ENCODE results near the gene EPHA6. TPM values are rescaled to one million over a fixed set of nuclear protein-coding genes. Genes with fewer than 3 reads are reported as not detected.

The EPHA6 gene
- total RNA-seq, 2 experiments from 2014 or later, result not detected

DNA sequence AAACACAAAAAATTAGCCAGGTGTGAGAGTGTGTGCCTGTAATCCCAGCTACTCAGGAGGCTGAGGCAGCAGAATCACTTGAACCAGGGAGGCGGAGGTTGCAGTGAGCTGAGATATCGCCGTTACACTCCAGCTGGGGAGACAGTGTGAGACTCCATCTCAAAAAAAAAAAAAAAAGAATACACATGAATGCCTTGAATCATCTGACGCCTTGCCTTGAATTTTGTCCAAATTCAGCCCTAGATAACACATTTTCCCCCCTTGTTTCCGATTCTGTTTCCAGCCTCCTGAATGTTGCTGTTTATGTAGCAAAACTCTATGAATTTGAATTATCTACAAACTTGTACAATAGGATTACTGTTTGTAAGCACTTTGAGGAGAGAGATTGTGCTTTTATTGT lies 851.5 kb downstream of the EPHA6 start:
- Mint-ChIP-seq H3K27ac (no peak overlapping the region), H3K9me3 (no peaks in the 10 kb centered on the region), H3K4me3 (no peak overlapping the region), H3K4me1 (ENCODE audit: low read depth) (no peaks in the 10 kb centered on the region), H3K27me3 (no peaks in the 10 kb centered on the region), H3K36me3 (no peaks in the 10 kb centered on the region)
- intact Hi-C loops (cut with micrococcal nuclease), result no loop called here
- ChIA-PET CTCF (no interaction called here), POLR2A (no interaction called here)
- DNase-seq, result no peak

DNA sequence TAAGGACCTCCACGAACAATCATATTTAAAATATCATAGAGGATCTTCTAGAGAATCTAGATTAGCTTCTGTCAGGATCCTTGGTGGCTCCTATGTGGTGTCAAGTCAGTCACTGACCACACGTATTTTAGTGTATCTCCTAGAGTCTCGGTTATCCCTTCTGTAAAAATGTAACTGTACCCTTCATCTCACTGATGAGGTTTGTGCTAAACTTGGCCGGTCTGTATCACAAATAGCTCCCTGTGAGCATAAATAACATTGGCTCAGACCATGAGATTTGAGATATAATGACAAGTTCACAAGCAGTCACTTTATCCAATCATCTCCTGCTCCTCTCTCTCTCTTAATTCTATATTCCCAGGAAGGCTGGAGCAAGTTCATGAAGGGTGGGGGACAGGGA lies 856.6 kb downstream of the EPHA6 start:
- intact Hi-C loops (cut with micrococcal nuclease), result no loop called here
- POLR2A ChIA-PET, result no interaction called here
- DNase-seq, result no peak
- Mint-ChIP-seq H3K27ac (no peak overlapping the region), H3K4me3 (no peak overlapping the region), H3K27me3 (no peaks in the 10 kb centered on the region), H3K36me3 (no peaks in the 10 kb centered on the region), H3K4me1 (ENCODE audit: low read depth) (no peaks in the 10 kb centered on the region), H3K9me3 (no peaks in the 10 kb centered on the region)
- CTCF ChIA-PET, result interaction anchor here (1.2 kb wide), 1 partner anchor 48 kb away, joined by 4 read pairs; no protein-coding TSS in a partner anchor

DNA sequence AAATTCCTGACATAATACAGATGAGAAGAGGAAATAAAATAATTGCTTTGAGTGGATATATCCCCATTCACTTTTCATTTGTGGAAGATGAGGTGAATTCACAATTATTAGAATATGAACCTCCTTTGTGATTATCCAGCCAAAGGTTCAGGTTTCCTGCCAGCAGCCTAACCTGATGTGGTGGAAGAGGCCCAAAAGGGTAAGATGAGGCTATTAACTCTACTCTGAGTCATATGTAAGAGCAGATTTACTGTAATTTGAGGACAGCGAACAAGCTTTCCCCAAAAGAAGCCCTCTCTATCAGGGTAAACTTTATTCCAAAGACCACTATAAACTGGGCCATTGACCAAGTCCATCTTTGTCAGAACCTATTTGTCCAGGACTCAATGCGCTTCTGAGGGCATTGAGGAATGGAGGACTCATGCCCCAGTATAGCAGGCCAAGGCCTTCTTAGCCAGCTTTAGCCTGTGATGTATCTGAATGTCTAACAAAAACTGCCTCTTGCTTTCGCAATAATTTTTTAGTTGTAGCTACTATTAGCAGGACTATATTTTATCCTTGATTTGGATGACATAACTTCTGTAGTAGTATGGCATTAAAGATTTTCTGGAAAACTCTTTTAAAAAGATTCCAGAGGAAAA lies 859.1 kb downstream of the EPHA6 start:
- CTCF ChIA-PET, result no interaction called here
- Mint-ChIP-seq H3K4me3 (no peak overlapping the region), H3K4me1 (ENCODE audit: low read depth) (no peaks in the 10 kb centered on the region), H3K36me3 (no peaks in the 10 kb centered on the region), H3K27me3 (peaks cover 1% of the 10 kb centered on the region), H3K27ac (no peak overlapping the region), H3K9me3 (no peaks in the 10 kb centered on the region)
- no peak for DNase-seq
- POLR2A ChIA-PET, result no interaction called here
- intact Hi-C loops (cut with micrococcal nuclease), result no loop called here

DNA sequence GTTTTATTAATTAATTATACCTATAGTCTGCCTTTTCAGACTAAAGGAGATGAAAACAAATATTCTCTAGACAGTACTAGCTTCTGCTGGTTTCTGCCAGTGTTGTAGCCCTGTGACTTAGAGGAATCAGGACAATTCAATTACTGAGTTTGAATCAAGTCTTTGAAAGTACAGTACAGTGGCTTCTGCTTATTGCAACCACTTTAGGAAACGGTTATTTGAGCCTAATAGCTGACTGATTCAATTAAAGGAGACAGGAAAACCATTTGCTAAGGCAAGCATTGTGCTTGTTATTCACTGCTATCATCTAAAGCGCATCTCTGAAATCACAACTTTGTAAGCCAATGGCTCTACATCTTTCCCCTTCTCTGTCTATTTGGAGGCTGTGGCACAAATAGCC lies 860.1 kb downstream of the EPHA6 start:
- intact Hi-C loops (cut with micrococcal nuclease), result no loop called here
- peaks cover 1% of the 10 kb centered on the region for H3K27me3 Mint-ChIP-seq
- no peak for DNase-seq
- H3K4me1 Mint-ChIP-seq (ENCODE audit: low read depth), result no peaks in the 10 kb centered on the region
- H3K36me3 Mint-ChIP-seq, result no peaks in the 10 kb centered on the region
- H3K9me3 Mint-ChIP-seq, result no peaks in the 10 kb centered on the region
- CTCF ChIA-PET, result no interaction called here
- no peak overlapping the region for H3K4me3 Mint-ChIP-seq
- H3K27ac Mint-ChIP-seq, result no peak overlapping the region
- POLR2A ChIA-PET, result no interaction called here

DNA sequence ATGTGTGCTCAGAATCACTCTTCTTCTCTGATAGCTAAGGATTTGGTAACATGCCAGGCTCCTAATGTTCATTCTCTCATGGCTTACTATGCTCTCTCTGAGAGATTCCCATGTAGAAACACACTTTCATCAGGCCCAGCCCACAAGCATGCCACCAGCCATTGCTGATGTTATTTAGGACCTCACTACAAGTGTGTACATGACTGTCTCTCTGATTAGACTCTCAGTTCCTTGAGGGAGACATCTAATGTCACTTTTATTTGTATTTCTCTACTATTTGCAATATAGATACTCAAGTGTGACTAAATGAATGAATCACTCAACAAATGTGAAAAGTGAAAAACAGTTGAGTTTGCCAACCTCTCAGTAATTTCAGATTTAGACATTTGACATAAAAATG lies 865.8 kb downstream of the EPHA6 start:
- CTCF ChIA-PET, result no interaction called here
- POLR2A ChIA-PET, result no interaction called here
- DNase-seq, result no peak
- Mint-ChIP-seq H3K27ac (no peak overlapping the region), H3K9me3 (no peaks in the 10 kb centered on the region), H3K36me3 (no peaks in the 10 kb centered on the region), H3K4me3 (no peak overlapping the region), H3K27me3 (peaks cover 2% of the 10 kb centered on the region), H3K4me1 (ENCODE audit: low read depth) (no peaks in the 10 kb centered on the region)
- intact Hi-C loops (cut with micrococcal nuclease), result no loop called here

DNA sequence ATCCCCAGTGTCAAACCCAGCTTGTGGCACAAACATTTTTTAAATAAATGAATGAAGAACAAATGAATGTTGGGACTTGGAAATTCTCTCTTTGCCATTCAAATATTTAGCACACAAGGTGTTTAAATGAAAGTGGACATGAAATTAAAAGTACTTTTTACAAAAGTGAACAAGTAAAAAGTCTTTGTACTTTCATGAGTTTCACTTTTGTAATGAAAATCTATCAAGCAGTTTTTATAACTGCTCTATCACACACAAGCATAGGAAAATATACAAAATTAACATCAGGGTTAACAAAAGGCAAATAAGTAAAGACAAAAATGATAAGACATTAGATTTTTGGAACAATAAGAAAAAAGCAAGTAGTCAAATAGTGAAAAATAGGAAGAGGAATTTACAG lies 866.3 kb downstream of the EPHA6 start:
- H3K4me1 Mint-ChIP-seq (ENCODE audit: low read depth), result no peaks in the 10 kb centered on the region
- ChIA-PET POLR2A (no interaction called here), CTCF (no interaction called here)
- H3K27me3 Mint-ChIP-seq, result peaks cover 2% of the 10 kb centered on the region
- no peak overlapping the region for H3K27ac Mint-ChIP-seq
- DNase-seq, result no peak
- no peak overlapping the region for H3K4me3 Mint-ChIP-seq
- no peaks in the 10 kb centered on the region for H3K9me3 Mint-ChIP-seq
- intact Hi-C loops (cut with micrococcal nuclease), result no loop called here
- no peaks in the 10 kb centered on the region for H3K36me3 Mint-ChIP-seq

DNA sequence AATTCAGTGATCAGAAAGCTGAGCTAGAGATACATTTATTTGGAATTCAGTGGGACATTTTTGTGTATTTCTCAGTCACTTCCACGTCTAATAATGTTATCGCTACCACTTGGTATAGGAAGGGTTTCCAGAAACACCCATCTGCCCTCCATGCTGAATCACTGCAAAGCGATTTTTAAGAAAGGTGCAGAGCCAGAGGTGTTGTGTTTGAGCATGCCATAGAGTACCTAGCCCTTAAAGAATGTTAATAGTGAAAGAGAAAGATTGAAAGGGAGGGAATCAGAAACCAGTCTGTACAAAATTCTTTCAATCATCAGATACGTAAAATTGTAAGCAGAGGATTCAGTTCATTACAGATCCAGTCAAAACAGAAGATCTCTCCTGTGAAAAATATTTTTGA lies 870.1 kb downstream of the EPHA6 start:
- Mint-ChIP-seq H3K27me3 (peaks cover 1% of the 10 kb centered on the region), H3K36me3 (no peaks in the 10 kb centered on the region), H3K4me1 (ENCODE audit: low read depth) (no peaks in the 10 kb centered on the region), H3K4me3 (no peak overlapping the region), H3K27ac (no peak overlapping the region), H3K9me3 (no peaks in the 10 kb centered on the region)
- ChIA-PET POLR2A (no interaction called here), CTCF (no interaction called here)
- intact Hi-C loops (cut with micrococcal nuclease), result no loop called here
- no peak for DNase-seq

DNA sequence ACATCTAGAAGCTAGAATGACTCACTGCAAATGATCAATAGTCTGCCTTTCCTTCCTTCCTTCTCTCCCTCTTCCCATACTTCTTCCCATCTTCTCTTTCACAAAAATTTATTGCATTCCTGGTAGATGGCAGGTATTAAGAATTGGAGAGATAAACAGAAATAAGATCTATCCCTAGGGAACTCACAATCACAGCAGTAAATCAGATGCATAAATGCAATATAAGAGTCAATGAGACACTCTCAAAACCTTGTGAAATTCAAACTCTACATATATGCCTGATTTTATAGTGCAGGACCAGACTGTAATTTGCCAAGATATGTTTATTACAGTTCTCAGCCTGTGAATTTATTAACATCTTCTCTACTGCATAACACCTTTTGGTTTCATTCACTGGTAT lies 871.9 kb downstream of the EPHA6 start:
- no peak overlapping the region for H3K27ac Mint-ChIP-seq
- CTCF ChIA-PET, result no interaction called here
- H3K27me3 Mint-ChIP-seq, result peaks cover 1% of the 10 kb centered on the region
- POLR2A ChIA-PET, result no interaction called here
- H3K4me1 Mint-ChIP-seq (ENCODE audit: low read depth), result no peaks in the 10 kb centered on the region
- H3K4me3 Mint-ChIP-seq, result no peak overlapping the region
- DNase-seq, result no peak
- no peaks in the 10 kb centered on the region for H3K9me3 Mint-ChIP-seq
- H3K36me3 Mint-ChIP-seq, result no peaks in the 10 kb centered on the region
- intact Hi-C loops (cut with micrococcal nuclease), result no loop called here

DNA sequence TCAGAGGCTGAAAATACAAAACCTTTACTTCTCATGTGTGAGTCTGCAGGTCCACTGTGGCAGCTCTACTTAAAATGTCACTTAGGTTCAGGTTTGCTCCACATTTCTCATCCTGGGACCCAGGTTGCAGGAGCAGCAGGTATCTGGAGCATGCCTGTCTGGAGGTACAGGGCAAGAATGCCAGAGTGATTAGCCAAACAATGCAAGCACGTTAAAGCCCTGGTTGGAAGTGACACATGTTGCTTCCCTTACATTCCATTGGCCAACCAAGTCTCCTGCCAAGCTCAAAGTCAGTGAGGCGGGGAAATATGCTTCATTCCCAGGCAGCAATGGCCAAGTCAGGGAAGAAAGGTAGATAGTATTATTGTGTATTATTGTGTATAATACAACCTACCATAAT lies 873.3 kb downstream of the EPHA6 start:
- intact Hi-C loops (cut with micrococcal nuclease), result no loop called here
- Mint-ChIP-seq H3K27ac (no peak overlapping the region), H3K27me3 (no peaks in the 10 kb centered on the region), H3K4me1 (ENCODE audit: low read depth) (no peaks in the 10 kb centered on the region), H3K36me3 (no peaks in the 10 kb centered on the region), H3K9me3 (no peaks in the 10 kb centered on the region), H3K4me3 (no peak overlapping the region)
- CTCF ChIA-PET, result no interaction called here
- DNase-seq, result no peak
- POLR2A ChIA-PET, result no interaction called here

DNA sequence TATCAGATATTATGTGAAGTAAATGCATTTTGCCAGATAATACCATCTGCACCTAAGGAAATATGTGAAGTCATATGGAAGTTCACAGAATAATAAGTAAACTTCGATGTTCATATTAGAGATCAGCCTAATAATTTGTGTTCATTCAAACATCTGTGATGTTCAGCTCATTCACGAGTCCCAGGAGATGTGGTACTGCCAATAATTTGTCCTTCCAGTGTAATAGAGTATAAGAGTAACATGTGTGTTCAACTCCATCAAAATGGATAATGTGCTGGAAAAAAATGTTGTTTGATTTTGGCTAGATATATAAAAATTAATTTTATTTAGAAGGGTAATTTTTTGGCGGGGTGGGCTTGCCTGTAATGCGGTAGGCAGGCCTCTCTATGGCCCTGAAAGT lies 874.7 kb downstream of the EPHA6 start:
- no peak for DNase-seq
- ChIA-PET POLR2A (no interaction called here), CTCF (no interaction called here)
- Mint-ChIP-seq H3K9me3 (no peaks in the 10 kb centered on the region), H3K27ac (no peak overlapping the region), H3K36me3 (no peaks in the 10 kb centered on the region), H3K4me1 (ENCODE audit: low read depth) (no peaks in the 10 kb centered on the region), H3K27me3 (peaks cover 2% of the 10 kb centered on the region), H3K4me3 (no peak overlapping the region)
- intact Hi-C loops (cut with micrococcal nuclease), result no loop called here

DNA sequence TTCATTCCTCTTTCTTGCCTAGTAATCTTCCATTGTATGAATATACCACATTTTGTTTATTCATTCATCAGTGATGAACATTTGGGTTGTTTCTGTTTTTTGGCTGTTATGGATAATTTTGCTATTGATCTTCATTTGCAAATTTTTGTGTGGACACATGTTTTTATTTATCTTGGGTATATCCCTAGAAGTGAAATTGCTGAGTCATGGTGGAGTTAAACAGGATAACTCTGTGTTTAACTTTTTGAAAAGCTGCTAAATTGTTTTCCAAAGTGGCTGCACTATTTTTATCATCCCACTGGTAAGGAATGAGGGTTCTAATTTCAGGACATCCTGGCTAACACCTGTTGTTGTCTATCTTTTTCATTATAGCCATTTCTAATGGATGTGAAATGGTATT lies 875.6 kb downstream of the EPHA6 start:
- ChIA-PET POLR2A (no interaction called here), CTCF (interaction anchor here (1.4 kb wide), 1 partner anchor 29 kb away, joined by 5 read pairs; no protein-coding TSS in a partner anchor)
- no peaks in the 10 kb centered on the region for H3K9me3 Mint-ChIP-seq
- H3K27me3 Mint-ChIP-seq, result peaks cover 2% of the 10 kb centered on the region
- intact Hi-C loops (cut with micrococcal nuclease), result no loop called here
- no peaks in the 10 kb centered on the region for H3K4me1 Mint-ChIP-seq (ENCODE audit: low read depth)
- DNase-seq, result no peak
- no peak overlapping the region for H3K4me3 Mint-ChIP-seq
- no peak overlapping the region for H3K27ac Mint-ChIP-seq
- no peaks in the 10 kb centered on the region for H3K36me3 Mint-ChIP-seq

DNA sequence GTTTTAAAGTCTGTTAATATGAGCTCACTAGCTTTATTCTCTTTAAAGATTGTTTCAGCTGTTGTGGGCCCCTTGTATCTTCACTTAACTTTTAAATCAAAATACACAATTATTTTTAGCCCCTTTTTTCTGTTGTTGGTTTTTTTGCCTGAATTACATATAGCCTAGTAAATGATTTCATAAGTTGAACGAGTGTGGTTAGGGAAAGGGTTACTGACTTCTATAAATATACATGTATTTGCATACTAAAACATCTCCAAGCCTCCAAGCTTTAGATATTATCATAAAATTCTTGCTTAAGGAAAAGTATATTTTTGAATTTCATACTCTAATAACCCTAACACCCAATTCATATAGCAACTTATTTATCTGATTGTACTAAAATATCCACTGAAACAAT lies 877.0 kb downstream of the EPHA6 start:
- CTCF ChIA-PET, result interaction anchor here (1.4 kb wide), 1 partner anchor 28 kb away, joined by 5 read pairs; no protein-coding TSS in a partner anchor
- no peaks in the 10 kb centered on the region for H3K4me1 Mint-ChIP-seq (ENCODE audit: low read depth)

DNA sequence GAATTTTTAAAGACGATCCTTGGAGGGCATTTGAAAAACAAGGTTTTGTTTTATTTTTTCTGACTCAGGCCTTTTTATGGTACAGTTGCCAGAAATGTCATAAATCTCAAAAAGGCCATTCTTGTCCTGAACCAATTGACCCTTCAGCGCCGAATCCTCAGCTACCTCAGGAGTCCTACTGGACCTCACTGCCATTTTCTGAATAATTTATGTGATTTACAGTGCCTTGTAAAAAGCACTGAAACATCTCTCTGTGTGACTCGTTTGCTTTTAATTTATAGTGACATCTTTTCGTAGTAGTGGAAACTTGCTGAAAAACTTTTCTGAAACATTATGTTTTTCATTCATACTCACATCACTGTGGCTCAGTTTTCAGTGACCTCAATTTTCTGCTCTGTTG lies 878.0 kb downstream of the EPHA6 start:
- intact Hi-C loops (cut with micrococcal nuclease), result no loop called here
- no peak for DNase-seq
- POLR2A ChIA-PET, result no interaction called here
- Mint-ChIP-seq H3K36me3 (no peaks in the 10 kb centered on the region), H3K4me1 (ENCODE audit: low read depth) (no peaks in the 10 kb centered on the region), H3K4me3 (no peak overlapping the region), H3K27ac (no peak overlapping the region), H3K9me3 (no peaks in the 10 kb centered on the region), H3K27me3 (peaks cover 3% of the 10 kb centered on the region)
- CTCF ChIA-PET, result interaction anchor here (0.6 kb wide), 1 partner anchor 468 kb away, joined by 3 read pairs; no protein-coding TSS in a partner anchor

More for the DNA sequence above, 877.0 kb downstream of the EPHA6 start:
- Mint-ChIP-seq H3K9me3 (no peaks in the 10 kb centered on the region), H3K4me3 (no peak overlapping the region), H3K36me3 (no peaks in the 10 kb centered on the region), H3K27ac (no peak overlapping the region), H3K27me3 (peaks cover 2% of the 10 kb centered on the region)
- intact Hi-C loops (cut with micrococcal nuclease), result no loop called here
- DNase-seq, result no peak
- POLR2A ChIA-PET, result no interaction called here
